ENCODE measurements around the gene THADA.
A peak's percentile ranks its signal among the peaks of the same experiment; 100 is the strongest.

The THADA gene

DNA sequence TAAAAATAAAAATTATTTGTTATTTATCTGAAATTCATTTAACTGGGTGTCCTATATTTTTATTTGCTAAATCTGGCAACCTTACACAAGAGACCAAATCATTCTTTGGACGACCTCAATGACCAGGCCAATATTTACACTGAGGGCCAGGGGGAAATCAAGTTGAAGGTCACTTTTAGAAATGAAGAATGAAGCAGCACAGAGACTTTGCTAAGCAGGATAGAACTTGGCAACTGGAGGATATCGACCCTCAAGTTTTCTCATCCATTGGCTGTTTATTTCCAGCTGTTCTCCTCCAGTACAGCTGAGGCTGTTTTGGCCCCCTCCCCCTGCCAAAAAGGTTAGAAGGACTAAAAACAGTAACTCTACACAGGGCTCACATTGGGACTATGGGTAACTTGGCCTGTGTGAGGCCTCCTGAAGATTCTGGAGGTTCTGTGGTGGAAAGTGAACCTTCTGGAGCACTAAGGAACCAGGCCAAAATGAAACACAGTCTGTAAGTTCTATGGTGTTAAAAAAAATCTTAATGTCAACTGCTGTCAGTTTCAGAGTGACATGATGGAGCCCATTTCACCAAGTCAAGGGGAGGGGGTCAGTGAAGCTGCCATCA is 337.2 kb downstream of the THADA start:
- no peak for TF ChIP-seq CTCF (conservative IDR thresholded peaks at IDR 0.05; ENCODE audit: low read length)
- no peak for DNase-seq (ENCODE audit: low read depth)

DNA sequence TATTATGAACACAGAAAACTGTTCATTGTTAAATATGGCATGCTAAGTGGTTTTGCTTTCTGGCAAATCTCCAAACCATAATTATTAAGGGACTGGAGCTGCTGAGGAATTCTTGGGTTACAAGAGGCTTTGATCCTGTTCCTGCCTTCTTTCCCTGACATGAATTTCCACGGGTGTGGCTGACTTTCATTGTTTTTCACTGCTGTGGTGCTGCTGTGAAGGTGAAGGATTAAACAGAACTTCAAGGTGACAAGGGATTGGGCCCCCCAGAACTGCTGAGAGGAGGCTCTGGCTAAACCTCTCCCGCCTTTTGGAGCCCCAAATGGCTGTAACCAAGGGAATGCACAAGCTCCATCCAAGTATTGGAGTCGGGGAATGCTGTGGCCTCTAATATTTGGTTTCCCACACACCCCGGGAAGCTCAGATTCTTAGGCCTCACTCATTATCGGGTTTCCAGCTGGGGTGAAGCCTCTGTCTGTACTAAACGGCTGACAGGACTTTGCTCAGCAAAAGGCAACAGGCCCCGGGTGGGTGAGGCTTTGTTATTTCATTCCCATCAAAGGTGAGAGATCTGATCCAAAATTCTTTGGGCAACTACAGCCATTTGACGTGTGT is 340.4 kb downstream of the THADA start:
- peak; percentile 74 for DNase-seq (ENCODE audit: low read depth)

More for the DNA sequence above, 337.2 kb downstream of the THADA start:
- no peak overlapping the region for H3K4me3 ChIP-seq (ENCODE audit: low read length)

DNA sequence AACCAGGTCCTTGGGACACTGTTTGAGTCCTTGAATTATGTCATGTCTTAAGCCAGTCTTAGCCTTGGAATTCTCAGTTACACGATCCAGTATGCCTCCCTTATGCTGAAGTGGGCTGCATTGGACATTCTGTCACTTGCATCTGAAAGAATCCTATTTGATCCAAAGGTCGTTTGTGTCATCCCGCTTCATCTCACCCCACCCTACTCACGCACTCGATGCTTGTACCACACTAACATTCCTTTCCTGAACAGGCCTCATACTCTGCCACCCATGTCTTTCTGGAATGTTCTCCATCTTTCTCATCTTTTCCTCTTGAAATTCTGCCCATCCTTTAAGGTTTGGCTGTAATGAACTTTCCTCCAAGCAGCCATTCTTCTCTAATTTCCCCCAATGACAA is 341.5 kb downstream of the THADA start:
- no peak for DNase-seq (ENCODE audit: low read depth)
- no peak overlapping the region for H3K4me3 ChIP-seq (ENCODE audit: low read length)
- no peak for TF ChIP-seq CTCF (conservative IDR thresholded peaks at IDR 0.05; ENCODE audit: low read length)

More for the DNA sequence above, 340.4 kb downstream of the THADA start:
- H3K4me3 ChIP-seq (ENCODE audit: low read length) = no peak overlapping the region
- TF ChIP-seq CTCF (conservative IDR thresholded peaks at IDR 0.05; ENCODE audit: low read length) = no peak

GRCh38 chr2:43251171-43251731 is 344.6 kb downstream of the THADA start:
- no peak for TF ChIP-seq CTCF (conservative IDR thresholded peaks at IDR 0.05; ENCODE audit: low read length)
- peak; percentile 82 for DNase-seq (ENCODE audit: low read depth)
- no peak overlapping the region for H3K4me3 ChIP-seq (ENCODE audit: low read length)

- no peak for TF ChIP-seq CTCF (conservative IDR thresholded peaks at IDR 0.05; ENCODE audit: low read length)
- H3K4me3 ChIP-seq (ENCODE audit: low read length) = no peak overlapping the region
- no peak for DNase-seq (ENCODE audit: low read depth)
Observed at GRCh38 chr2:43250015-43250414, 345.8 kb downstream of the THADA start.

DNA sequence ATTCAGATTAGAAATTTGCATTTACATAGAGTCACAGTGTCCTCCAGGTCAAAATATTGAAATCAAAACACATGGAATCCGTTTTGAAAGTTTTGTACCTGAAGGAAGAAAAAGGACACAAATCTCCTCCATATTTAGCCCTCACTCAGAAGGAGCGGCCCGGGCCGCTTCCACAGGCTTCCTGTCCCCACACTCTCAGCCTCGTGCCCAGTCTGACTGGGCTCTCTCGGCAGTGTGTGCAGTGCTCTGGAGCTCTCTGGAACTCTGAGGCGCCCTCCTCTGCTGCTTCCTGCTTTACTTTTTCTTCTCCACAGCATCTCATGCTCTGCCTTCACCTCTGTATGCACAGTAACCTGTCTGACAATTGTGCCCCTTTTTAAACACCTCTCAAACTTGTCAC is 347.2 kb downstream of the THADA start:
- TF ChIP-seq CTCF (conservative IDR thresholded peaks at IDR 0.05; ENCODE audit: low read length) = no peak
- DNase-seq (ENCODE audit: low read depth) = no peak
- H3K4me3 ChIP-seq (ENCODE audit: low read length) = no peak overlapping the region

DNA sequence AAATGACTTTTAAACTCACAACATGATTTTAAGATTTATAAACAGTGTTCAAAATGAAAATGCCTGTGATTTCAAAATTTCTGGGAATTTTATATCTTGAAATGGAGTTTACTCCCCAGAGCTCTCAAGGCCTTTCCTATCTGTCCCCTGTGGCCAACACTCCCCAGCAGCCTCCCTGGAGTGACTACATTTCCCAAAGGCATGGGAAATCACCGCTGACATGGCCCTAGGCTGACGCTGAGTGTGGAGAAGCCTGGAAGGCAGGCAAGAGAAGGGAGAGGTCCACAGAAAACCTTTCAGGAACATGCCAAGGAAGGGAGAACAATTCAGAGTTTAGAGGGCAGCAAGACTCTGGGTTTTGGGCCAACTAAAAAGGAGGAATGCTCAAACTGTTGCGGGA is 349.2 kb downstream of the THADA start:
- TF ChIP-seq CTCF (conservative IDR thresholded peaks at IDR 0.05; ENCODE audit: low read length) = no peak
- no peak overlapping the region for H3K4me3 ChIP-seq (ENCODE audit: low read length)
- no peak for DNase-seq (ENCODE audit: low read depth)

Measured in AG10803 (cell line).